HL-60 (cell line): ENCODE results near the gene SMARCB1.
A peak's percentile ranks its signal among the peaks of the same experiment; 100 is the strongest.

ENCODE experiments used
- DNase-seq, 2 experiments: peaks; one replicate each; pipeline ENCODE4 v3.0.0-alpha.2; 2010 to 2020; ENCODE audit warnings: low read depth in 1 of 2, low spot score in 1 of 2
- H3K27ac ChIP-seq: fragments of 250-450 bp; sonication (Bioruptor Pico); replicated peaks from 2 replicates; pipeline ENCODE4 v1.5.1; 2020; ENCODE audit warnings: mild to moderate bottlenecking, moderate library complexity
- H3K27me3 ChIP-seq: fragments of 250-450 bp; sonication (Bioruptor Pico); 2 replicates; pipeline ENCODE4 v1.5.1; 2021; ENCODE audit warnings: mild to moderate bottlenecking, moderate library complexity; ENCODE audit not compliant: insufficient read depth, poor library complexity, severe bottlenecking
- H3K4me3 ChIP-seq: replicated peaks from 2 replicates; pipeline ENCODE4 v1.5.1; 2011; ENCODE audit warnings: mild to moderate bottlenecking, control low read depth, low read length; ENCODE audit not compliant: insufficient read depth
- GABPA ChIP-seq: IDR thresholded peaks from 2 replicates; pipeline ENCODE4 v1.6.1; 2012; ENCODE audit warnings: low read depth
- POLR2AphosphoS5 ChIP-seq: IDR thresholded peaks from 2 replicates; pipeline ENCODE4 v1.6.1; 2012; ENCODE audit warnings: low read depth
- SPI1 ChIP-seq: IDR thresholded peaks from 2 replicates; pipeline ENCODE4 v1.6.1; 2012; ENCODE audit warnings: low read depth, mild to moderate bottlenecking, borderline replicate concordance
- TF ChIP-seq, protein P1 (sequence below): IDR thresholded peaks from one replicate; pipeline ENCODE4 v1.5.1; 2011; ENCODE audit warnings: low read length, control low read depth, inconsistent platforms; ENCODE audit not compliant: insufficient read depth
- TF ChIP-seq, protein P2 (sequence below): IDR thresholded peaks from 2 replicates; pipeline ENCODE4 v1.6.1; 2012; ENCODE audit warnings: low read depth; ENCODE audit not compliant: insufficient replicate concordance

The SMARCB1 gene

DNA sequence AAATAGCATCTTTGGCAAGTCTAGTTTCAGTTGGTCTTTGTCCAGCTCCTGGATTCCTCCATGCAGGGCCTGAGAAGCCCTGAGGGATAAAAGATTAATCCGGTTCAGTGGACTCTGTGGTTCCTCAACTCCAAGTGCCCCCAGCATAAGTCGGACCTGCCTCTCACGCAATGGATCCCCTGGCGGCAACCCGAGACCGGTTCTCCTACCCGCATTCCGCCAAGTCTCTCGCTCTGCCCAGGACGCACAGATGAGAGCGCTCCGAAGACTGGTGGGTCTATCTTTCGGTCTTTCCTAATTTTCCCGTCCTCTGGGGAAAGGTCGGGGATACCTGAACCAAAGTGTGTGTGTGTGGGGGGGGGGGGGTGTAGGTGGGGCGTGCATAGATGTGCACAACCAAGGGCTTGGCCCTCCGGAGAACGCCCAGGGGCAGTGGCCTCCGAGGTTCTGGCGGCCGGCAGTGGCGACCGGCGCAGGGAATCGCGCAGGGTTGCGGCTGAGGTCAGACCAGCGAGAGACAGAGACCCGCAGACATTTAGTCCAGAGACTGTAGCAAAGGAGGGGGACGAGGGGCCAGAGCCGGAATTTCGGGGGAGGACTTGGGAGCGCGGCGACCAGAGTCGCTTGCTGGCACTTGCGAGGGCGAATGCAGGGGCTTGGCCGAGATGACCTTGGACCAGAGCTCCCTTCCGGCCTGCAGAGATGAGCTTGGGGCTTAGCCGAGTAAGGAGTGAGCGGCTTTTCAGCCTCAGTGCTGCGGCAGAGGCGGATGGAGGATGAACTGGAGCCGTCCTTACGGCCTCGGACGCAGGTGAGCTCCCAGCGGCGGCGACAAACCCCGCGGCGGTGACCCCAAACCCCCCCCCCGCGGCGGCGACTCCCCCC is 70.2 kb downstream of the SMARCB1 start:
- Histone ChIP-seq H3K27ac (peak overlapping the region; percentile 48), H3K27me3 (no peaks in the 10 kb centered on the region), H3K4me3 (peak overlapping the region; percentile 65)
- TF ChIP-seq GABPA (no peak), SPI1 (no peak), POLR2AphosphoS5 (no peak)
- TF ChIP-seq, protein P1, sequence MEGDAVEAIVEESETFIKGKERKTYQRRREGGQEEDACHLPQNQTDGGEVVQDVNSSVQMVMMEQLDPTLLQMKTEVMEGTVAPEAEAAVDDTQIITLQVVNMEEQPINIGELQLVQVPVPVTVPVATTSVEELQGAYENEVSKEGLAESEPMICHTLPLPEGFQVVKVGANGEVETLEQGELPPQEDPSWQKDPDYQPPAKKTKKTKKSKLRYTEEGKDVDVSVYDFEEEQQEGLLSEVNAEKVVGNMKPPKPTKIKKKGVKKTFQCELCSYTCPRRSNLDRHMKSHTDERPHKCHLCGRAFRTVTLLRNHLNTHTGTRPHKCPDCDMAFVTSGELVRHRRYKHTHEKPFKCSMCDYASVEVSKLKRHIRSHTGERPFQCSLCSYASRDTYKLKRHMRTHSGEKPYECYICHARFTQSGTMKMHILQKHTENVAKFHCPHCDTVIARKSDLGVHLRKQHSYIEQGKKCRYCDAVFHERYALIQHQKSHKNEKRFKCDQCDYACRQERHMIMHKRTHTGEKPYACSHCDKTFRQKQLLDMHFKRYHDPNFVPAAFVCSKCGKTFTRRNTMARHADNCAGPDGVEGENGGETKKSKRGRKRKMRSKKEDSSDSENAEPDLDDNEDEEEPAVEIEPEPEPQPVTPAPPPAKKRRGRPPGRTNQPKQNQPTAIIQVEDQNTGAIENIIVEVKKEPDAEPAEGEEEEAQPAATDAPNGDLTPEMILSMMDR = no peak
- DNase-seq = no peak

DNA sequence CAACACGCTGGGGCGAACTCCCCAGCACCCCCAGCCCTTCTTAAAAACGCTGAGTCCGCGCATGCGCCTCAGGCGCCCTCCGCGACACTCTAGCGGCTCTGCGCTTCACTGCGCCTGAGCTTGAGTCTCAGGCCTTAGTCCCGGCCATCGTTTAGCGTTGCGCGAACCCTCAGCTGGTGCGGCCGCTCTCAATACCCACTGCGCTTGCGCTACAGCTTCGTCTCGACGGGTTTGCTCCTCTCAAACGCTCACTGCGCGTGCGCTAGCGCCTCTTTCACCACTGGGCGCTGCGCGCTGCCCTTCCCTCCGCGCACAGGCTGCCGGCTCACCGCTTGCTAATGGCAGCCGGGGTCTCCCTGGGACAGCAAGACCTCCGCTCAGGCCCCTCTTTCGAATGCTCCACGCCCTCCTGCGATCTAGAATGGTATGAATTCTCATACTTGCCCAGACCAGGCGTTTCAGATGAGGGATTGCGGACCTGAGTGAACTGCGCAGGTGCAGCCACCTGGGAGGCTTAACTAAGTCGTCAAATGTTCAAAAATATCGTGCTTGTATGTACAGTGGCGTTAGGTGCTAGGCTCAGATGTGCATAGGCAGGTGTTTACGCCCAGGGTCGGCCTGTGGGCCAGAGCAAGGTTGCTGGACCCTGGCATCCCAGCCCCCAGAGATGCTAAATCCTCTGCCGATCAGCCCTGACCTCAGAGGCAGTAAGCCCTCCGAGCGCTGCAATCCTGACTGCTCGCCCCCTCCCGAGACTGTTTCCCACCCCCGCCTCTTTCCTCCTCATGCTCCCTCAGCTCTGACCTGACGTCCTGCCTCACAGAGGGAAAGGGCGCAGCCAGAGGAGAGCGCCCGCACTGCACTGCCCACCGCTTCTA is 71.1 kb downstream of the SMARCB1 start, which contains the start of gene SLC2A11:
Gene SLC2A11, plus strand, starts transcription at position 270 of the 878 bp plus-strand sequence. Its CDS starts 125 bp downstream, at position 395.
- Histone ChIP-seq H3K27me3 (no peaks in the 10 kb centered on the region), H3K4me3 (peak within 1 kb of the TSS; percentile 65), H3K27ac (peak within 1 kb of the TSS; percentile 48)
- peak; percentile 96 to 98 for DNase-seq
- TF ChIP-seq SPI1 = no peak
- TF ChIP-seq, protein P2, sequence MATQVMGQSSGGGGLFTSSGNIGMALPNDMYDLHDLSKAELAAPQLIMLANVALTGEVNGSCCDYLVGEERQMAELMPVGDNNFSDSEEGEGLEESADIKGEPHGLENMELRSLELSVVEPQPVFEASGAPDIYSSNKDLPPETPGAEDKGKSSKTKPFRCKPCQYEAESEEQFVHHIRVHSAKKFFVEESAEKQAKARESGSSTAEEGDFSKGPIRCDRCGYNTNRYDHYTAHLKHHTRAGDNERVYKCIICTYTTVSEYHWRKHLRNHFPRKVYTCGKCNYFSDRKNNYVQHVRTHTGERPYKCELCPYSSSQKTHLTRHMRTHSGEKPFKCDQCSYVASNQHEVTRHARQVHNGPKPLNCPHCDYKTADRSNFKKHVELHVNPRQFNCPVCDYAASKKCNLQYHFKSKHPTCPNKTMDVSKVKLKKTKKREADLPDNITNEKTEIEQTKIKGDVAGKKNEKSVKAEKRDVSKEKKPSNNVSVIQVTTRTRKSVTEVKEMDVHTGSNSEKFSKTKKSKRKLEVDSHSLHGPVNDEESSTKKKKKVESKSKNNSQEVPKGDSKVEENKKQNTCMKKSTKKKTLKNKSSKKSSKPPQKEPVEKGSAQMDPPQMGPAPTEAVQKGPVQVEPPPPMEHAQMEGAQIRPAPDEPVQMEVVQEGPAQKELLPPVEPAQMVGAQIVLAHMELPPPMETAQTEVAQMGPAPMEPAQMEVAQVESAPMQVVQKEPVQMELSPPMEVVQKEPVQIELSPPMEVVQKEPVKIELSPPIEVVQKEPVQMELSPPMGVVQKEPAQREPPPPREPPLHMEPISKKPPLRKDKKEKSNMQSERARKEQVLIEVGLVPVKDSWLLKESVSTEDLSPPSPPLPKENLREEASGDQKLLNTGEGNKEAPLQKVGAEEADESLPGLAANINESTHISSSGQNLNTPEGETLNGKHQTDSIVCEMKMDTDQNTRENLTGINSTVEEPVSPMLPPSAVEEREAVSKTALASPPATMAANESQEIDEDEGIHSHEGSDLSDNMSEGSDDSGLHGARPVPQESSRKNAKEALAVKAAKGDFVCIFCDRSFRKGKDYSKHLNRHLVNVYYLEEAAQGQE = no peak
- peak; percentile 86 for TF ChIP-seq POLR2AphosphoS5
- TF ChIP-seq GABPA = no peak
- TF ChIP-seq, protein P1 = peak; percentile 0

DNA sequence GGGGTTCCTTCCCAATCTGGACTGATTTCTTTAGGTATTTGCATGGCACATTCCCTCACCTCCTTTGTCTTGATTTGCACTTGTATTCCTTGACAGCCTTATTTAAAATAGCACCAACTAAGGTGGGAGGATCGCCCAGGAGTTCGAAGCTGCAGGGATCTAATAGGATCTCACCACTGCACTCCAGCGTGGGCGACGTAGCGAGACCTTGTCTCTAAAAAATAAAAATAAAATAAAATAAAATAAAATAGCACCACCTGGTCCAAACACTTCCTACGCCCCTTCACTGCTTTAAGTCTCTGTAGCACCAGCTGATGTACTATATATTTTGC is 71.7 kb downstream of the SMARCB1 start:
- Histone ChIP-seq H3K27me3 (no peaks in the 10 kb centered on the region), H3K4me3 (peak overlapping the region; percentile 65), H3K27ac (no peak overlapping the region)
- TF ChIP-seq, protein P1 = no peak
- TF ChIP-seq SPI1 (no peak), GABPA (no peak), POLR2AphosphoS5 (no peak)
- TF ChIP-seq, protein P2 = no peak
- DNase-seq = no peak
